NB4 (cell line): Measurements from ENCODE around the gene HSD17B12.

Experiments used
- POLR2A ChIP-seq: IDR thresholded peaks from 2 replicates; pipeline ENCODE4 v1.6.1; 2011; ENCODE audit warnings: mild to moderate bottlenecking; ENCODE audit not compliant: insufficient read length; ENCODE audit errors: extremely low read depth
- TF ChIP-seq, protein P1 (sequence below): IDR thresholded peaks from one replicate; pipeline ENCODE4 v1.5.1; 2012; ENCODE audit warnings: low read depth, low read length
- TF ChIP-seq, protein P2 (sequence below): IDR thresholded peaks from 2 replicates; pipeline ENCODE4 v1.6.1; 2011; ENCODE audit warnings: low read depth, low read length

DNA sequence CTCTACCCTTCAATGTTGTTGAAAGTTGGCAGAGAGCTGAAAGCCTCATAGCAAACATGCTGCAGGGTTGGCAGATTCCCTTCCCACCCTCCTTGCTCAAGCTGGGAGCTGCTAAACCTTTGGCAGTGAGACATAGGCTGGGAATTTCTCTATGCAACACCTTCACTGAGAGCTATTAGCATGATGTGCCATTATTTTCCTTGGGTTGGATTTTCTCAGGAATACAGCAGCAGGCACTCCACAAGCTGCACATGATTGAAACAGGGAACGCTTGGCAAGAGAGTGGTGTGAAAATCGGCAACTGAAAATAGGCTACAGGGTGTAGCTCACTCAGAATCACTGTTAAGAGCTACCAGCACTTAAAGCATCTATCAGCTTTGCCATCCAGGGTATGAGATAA, 190.5 kb downstream of the HSD17B12 start:
- TF ChIP-seq, protein P1, sequence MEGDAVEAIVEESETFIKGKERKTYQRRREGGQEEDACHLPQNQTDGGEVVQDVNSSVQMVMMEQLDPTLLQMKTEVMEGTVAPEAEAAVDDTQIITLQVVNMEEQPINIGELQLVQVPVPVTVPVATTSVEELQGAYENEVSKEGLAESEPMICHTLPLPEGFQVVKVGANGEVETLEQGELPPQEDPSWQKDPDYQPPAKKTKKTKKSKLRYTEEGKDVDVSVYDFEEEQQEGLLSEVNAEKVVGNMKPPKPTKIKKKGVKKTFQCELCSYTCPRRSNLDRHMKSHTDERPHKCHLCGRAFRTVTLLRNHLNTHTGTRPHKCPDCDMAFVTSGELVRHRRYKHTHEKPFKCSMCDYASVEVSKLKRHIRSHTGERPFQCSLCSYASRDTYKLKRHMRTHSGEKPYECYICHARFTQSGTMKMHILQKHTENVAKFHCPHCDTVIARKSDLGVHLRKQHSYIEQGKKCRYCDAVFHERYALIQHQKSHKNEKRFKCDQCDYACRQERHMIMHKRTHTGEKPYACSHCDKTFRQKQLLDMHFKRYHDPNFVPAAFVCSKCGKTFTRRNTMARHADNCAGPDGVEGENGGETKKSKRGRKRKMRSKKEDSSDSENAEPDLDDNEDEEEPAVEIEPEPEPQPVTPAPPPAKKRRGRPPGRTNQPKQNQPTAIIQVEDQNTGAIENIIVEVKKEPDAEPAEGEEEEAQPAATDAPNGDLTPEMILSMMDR: no peak
- no peak for TF ChIP-seq POLR2A
- TF ChIP-seq, protein P2, sequence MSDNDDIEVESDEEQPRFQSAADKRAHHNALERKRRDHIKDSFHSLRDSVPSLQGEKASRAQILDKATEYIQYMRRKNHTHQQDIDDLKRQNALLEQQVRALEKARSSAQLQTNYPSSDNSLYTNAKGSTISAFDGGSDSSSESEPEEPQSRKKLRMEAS: no peak
